HepG2 (cell line): ENCODE measurements around the gene TMEM41B. TPM values are rescaled to one million over a fixed set of nuclear protein-coding genes. Genes with fewer than 3 reads are reported as not detected.
A peak's percentile ranks its signal among the peaks of the same experiment; 100 is the strongest.

ENCODE experiments used
- ATF7 ChIP-seq, 2 experiments: fragments of 450-650 bp in 1 of 2; sonication (generic) in 1 of 2; formaldehyde crosslinking in 1 of 2; IDR thresholded peaks; 2 replicates each; pipeline versions ENCODE4 v1.4.0 to v1.6.1; 2016 to 2020; ENCODE audit warnings: antibody characterized with exemption in 1 of 2, mild to moderate bottlenecking in 1 of 2, missing genetic modification reagents in 1 of 2
- FOSL2 ChIP-seq: sonication (generic); formaldehyde crosslinking; IDR thresholded peaks from 2 replicates; pipeline ENCODE4 v1.4.0; 2020; ENCODE audit warnings: missing genetic modification reagents
- FOXK2 ChIP-seq: fragments of 450-650 bp; IDR thresholded peaks from 2 replicates; pipeline ENCODE4 v1.6.1; 2016
- GABPA ChIP-seq, 2 experiments: IDR thresholded peaks; 2 replicates each; pipeline ENCODE4 v1.6.1; 2011 to 2016; ENCODE audit warnings: low read depth in 2 of 2, low read length in 1 of 2, missing biosample characterization in 1 of 2, missing genetic modification characterization in 1 of 2
- HOXA3 ChIP-seq: sonication (generic); formaldehyde crosslinking; IDR thresholded peaks from 2 replicates; pipeline ENCODE4 v1.5.0; 2020; ENCODE audit warnings: missing genetic modification reagents
- IKZF5 ChIP-seq: IDR thresholded peaks from 2 replicates; pipeline ENCODE4 v1.6.1; 2018; ENCODE audit warnings: missing genetic modification reagents, mild to moderate bottlenecking, missing compliant biosample characterization
- KLF16 ChIP-seq, 2 experiments: sonication (generic) in 1 of 2; formaldehyde crosslinking in 1 of 2; IDR thresholded peaks; 2 replicates each; pipeline versions ENCODE4 v1.6.1 to v1.8.0; 2016 to 2023; ENCODE audit warnings: missing genetic modification reagents in 2 of 2, missing compliant biosample characterization in 1 of 2
- KMT2B ChIP-seq: IDR thresholded peaks from 2 replicates; pipeline ENCODE4 v1.6.1; 2016; ENCODE audit warnings: missing genetic modification reagents, missing compliant biosample characterization
- MXD4 ChIP-seq: IDR thresholded peaks from 2 replicates; pipeline ENCODE4 v1.6.1; 2016; ENCODE audit warnings: mild to moderate bottlenecking, missing biosample characterization, missing genetic modification reagents
- NRL ChIP-seq: sonication (generic); formaldehyde crosslinking; IDR thresholded peaks from 2 replicates; pipeline ENCODE4 v1.5.0; 2020; ENCODE audit warnings: missing genetic modification reagents, mild to moderate bottlenecking, moderate library complexity, borderline replicate concordance
- REXO4 ChIP-seq: sonication (generic); formaldehyde crosslinking; IDR thresholded peaks from 2 replicates; pipeline ENCODE4 v1.8.0; 2022; ENCODE audit warnings: missing genetic modification reagents, mild to moderate bottlenecking, borderline replicate concordance
- SNAPC2 ChIP-seq: sonication (generic); formaldehyde crosslinking; IDR thresholded peaks from 2 replicates; pipeline ENCODE4 v1.8.1; 2022; ENCODE audit warnings: mild to moderate bottlenecking, missing genetic modification reagents
- TAF1 ChIP-seq: sonication (generic); formaldehyde crosslinking; IDR thresholded peaks from 2 replicates; pipeline ENCODE4 v1.4.0; 2020; ENCODE audit warnings: missing genetic modification reagents
- TCF7L2 ChIP-seq: IDR thresholded peaks from 2 replicates; pipeline ENCODE4 v1.6.1; 2011; ENCODE audit warnings: mild to moderate bottlenecking, low read depth, low read length, moderate library complexity
- YEATS2 ChIP-seq: sonication (generic); formaldehyde crosslinking; IDR thresholded peaks from 2 replicates; pipeline ENCODE4 v1.4.0; 2020; ENCODE audit warnings: missing genetic modification reagents, borderline replicate concordance
- ZBTB37 ChIP-seq: sonication (generic); formaldehyde crosslinking; IDR thresholded peaks from 2 replicates; pipeline ENCODE4 v1.4.0; 2020; ENCODE audit warnings: mild to moderate bottlenecking, missing genetic modification reagents
- ZFY ChIP-seq: sonication (generic); formaldehyde crosslinking; IDR thresholded peaks from 2 replicates; pipeline ENCODE4 v1.4.0; 2020; ENCODE audit warnings: missing genetic modification reagents
- ZFYVE20 ChIP-seq: sonication (generic); formaldehyde crosslinking; IDR thresholded peaks from 2 replicates; pipeline ENCODE4 v1.8.0; 2023; ENCODE audit warnings: low read depth, mild to moderate bottlenecking, moderate library complexity, missing genetic modification reagents, borderline replicate concordance
- ZNF280B ChIP-seq: sonication (generic); formaldehyde crosslinking; IDR thresholded peaks from 2 replicates; pipeline ENCODE4 v1.5.0; 2020; ENCODE audit warnings: missing genetic modification reagents, mild to moderate bottlenecking, borderline replicate concordance
- ZNF3 ChIP-seq: IDR thresholded peaks from 2 replicates; pipeline ENCODE4 v1.7.0; 2017; ENCODE audit warnings: inconsistent platforms
- ZNF556 ChIP-seq: sonication (generic); formaldehyde crosslinking; IDR thresholded peaks from 2 replicates; pipeline ENCODE4 v1.4.0; 2020; ENCODE audit warnings: mild to moderate bottlenecking, missing genetic modification reagents, borderline replicate concordance
- ZNF713 ChIP-seq: sonication (generic); formaldehyde crosslinking; IDR thresholded peaks from 2 replicates; pipeline ENCODE4 v1.4.0; 2020; ENCODE audit warnings: mild to moderate bottlenecking, missing genetic modification reagents
- ZNF788 ChIP-seq: sonication (generic); formaldehyde crosslinking; IDR thresholded peaks from 2 replicates; pipeline ENCODE4 v1.5.0; 2020; ENCODE audit warnings: mild to moderate bottlenecking, missing genetic modification reagents, borderline replicate concordance
- polyA plus RNA-seq, 8 experiments: library from polyadenylated mRNA; depleted of rRNA in 3 of 8; stranded (reverse) in 7 of 8; unstranded in 1 of 8; fragments of >200 nt; fragmentation: Illumina TruSeq in 4 of 8; extraction: Trizol in 4 of 8; gene quantifications; 2 replicates each; pipeline versions ENCODE4 v1.2.1 to v1.2.3, GENCODE V29; 2011 to 2016; ENCODE audit warnings: low read depth in 4 of 8, missing spikeins in 1 of 8, mixed read lengths in 1 of 8; ENCODE audit not compliant: insufficient read depth in 1 of 8
- total RNA-seq, 5 experiments: library from RNA; depleted of rRNA; stranded (reverse); fragments of >200 nt; fragmentation: Illumina TruSeq; extraction: Trizol; gene quantifications; 2 replicates each; pipeline ENCODE4 v1.2.3, GENCODE V29; 2016; ENCODE audit warnings: low read depth in 1 of 5
- TF ChIP-seq, protein P1 (sequence below): sonication (generic); formaldehyde crosslinking; IDR thresholded peaks from 2 replicates; pipeline ENCODE4 v1.4.0; 2020; ENCODE audit warnings: mild to moderate bottlenecking, missing genetic modification reagents

The TMEM41B gene
- total and polyA plus RNA-seq, 2 of the 13 experiments (the other 11 are each of a cell fraction or from before 2014, with no cell fraction given): 36.8 to 48.1 TPM

GRCh38 chr11:9265211-9266131 lies 48.9 kb downstream of the TMEM41B start, which contains the start of gene DENND5A (continued):
- TF ChIP-seq ZNF280B: 0 out of 2 replicates have a peak, but pooled peaks have one; percentile 61
- TF ChIP-seq NRL: peak; percentile 79; the same call in 1 of the 2 replicates
- 0 out of 2 replicates have a peak, but pooled peaks have one; percentile 41 for TF ChIP-seq IKZF5 (CRISPR knock-in tag)
- no peak for TF ChIP-seq ZNF3
- no peak for TF ChIP-seq GABPA (IDR thresholded peaks at IDR 0.05; ENCODE audit: low read depth, low read length)
- 0 out of 2 replicates have a peak, but pooled peaks have one; percentile 26 for TF ChIP-seq GABPA (CRISPR knock-in tag; IDR thresholded peaks at IDR 0.05; ENCODE audit: low read depth)
- TF ChIP-seq SNAPC2: peak; percentile 82; the same call in 1 of the 2 replicates
- 0 out of 2 replicates have a peak, but pooled peaks have one; percentile 62 for TF ChIP-seq YEATS2 (CRISPR knock-in tag)
- peak; percentile 34; the same call in 1 of the 2 replicates for TF ChIP-seq HOXA3 (CRISPR knock-in tag)
- TF ChIP-seq ZBTB37 (CRISPR knock-in tag): no peak
- peak; percentile 56; the same call in 1 of the 2 replicates for TF ChIP-seq TAF1
- TF ChIP-seq REXO4: no peak
- TF ChIP-seq, protein P1, sequence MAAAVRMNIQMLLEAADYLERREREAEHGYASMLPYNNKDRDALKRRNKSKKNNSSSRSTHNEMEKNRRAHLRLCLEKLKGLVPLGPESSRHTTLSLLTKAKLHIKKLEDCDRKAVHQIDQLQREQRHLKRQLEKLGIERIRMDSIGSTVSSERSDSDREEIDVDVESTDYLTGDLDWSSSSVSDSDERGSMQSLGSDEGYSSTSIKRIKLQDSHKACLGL: peak; percentile 55; the same call in 1 of the 2 replicates
- TF ChIP-seq ZFY (CRISPR knock-in tag): peak; percentile 71
- peak in 1 of 2 experiments; percentile 34; a peak in 2 of 4 replicates for TF ChIP-seq KLF16 (CRISPR knock-in tag; IDR thresholded peaks at IDR 0.05)
- TF ChIP-seq FOXK2: no peak
- TF ChIP-seq ATF7 (IDR thresholded peaks at IDR 0.05): peak; percentile 92
- peak; percentile 98 for TF ChIP-seq ATF7 (CRISPR knock-in tag; IDR thresholded peaks at IDR 0.05)
- TF ChIP-seq MXD4 (CRISPR knock-in tag): 0 out of 2 replicates have a peak, but pooled peaks have one; percentile 16
- 0 out of 2 replicates have a peak, but pooled peaks have one; percentile 67 for TF ChIP-seq ZNF556
- TF ChIP-seq ZNF788 (CRISPR knock-in tag): peak; percentile 64
- TF ChIP-seq TCF7L2: no peak
- TF ChIP-seq KMT2B (CRISPR knock-in tag): peak; percentile 38; the same call in 1 of the 2 replicates
- peak; percentile 51 for TF ChIP-seq FOSL2
- no peak for TF ChIP-seq ZFYVE20 (CRISPR knock-in tag)
- no peak for TF ChIP-seq ZNF713 (CRISPR knock-in tag)
